ENCODE measurements around the gene TAS2R5. TPM values are rescaled to one million over a fixed set of nuclear protein-coding genes. Genes with fewer than 3 reads are reported as not detected.

TAS2R5 gene, protein sequence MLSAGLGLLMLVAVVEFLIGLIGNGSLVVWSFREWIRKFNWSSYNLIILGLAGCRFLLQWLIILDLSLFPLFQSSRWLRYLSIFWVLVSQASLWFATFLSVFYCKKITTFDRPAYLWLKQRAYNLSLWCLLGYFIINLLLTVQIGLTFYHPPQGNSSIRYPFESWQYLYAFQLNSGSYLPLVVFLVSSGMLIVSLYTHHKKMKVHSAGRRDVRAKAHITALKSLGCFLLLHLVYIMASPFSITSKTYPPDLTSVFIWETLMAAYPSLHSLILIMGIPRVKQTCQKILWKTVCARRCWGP
- total RNA-seq (2014; rRNA removed) (0.26 and 1.4 TPM in 2 replicates), Bru-seq, nascent RNA (percentile 52 among the genes with signal in this experiment), BruChase-seq, experiment 1, labeled RNA remaining after a 6-hour chase (percentile 88 among the genes with signal in this experiment), BruChase-seq, experiment 2, labeled RNA remaining after a 2-hour chase (percentile 84 among the genes with signal in this experiment)
- long read RNA-seq, partial matches to known transcripts = 0 of 1 reads
- long read RNA-seq, other reads (novel, unspliced or antisense) = 0 of 1 reads

DNA sequence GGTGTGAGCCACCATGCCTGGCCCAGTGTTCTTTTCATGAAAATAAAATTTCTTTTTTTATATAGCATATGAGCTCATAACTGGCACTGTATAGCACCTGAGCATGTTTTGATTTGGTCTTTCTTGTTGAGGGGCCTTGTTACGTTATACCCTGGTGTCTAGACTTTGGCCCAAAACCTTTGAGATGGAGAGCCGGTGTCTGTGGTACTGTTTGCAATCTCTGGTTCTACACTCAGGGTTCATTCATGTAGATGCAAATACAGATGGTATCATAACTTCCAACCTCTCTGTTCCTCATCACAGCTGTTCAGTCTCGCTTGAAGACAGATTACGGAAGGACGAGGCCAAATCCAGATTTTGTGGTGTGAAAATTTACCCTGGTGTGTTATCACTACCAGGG, at the start of gene TAS2R5:
TAS2R5 (plus strand) TSS at position 301 of the 400 bp plus-strand sequence. CDS start 145 bp downstream, outside the sequence.
- no peaks in the 10 kb centered on the region for H3K9me3 ChIP-seq (ENCODE audit: low read length)
- no peak within 1 kb of the TSS for H3K9ac ChIP-seq (ENCODE audit: low read length)
- intact Hi-C loops (cut with micrococcal nuclease) = no loop called here
- no peaks in the 10 kb centered on the region for H4K20me1 ChIP-seq (ENCODE audit: low read length)
- DNase-seq (no peak), ATAC-seq (no peak)
- H3K4me1 ChIP-seq (ENCODE audit: insufficient read depth, low read length) = no peaks in the 10 kb centered on the region
- ChIA-PET CTCF (no interaction called here), POLR2A (ENCODE audit: unreplicated experiment) (no interaction called here)
- H3F3A ChIP-seq (ENCODE audit: low read length, unreplicated experiment) = no peaks in the 10 kb centered on the region
- no peak within 1 kb of the TSS for H3K27ac ChIP-seq (ENCODE audit: low read length)
- no peaks in the 10 kb centered on the region for H3K27me3 ChIP-seq (ENCODE audit: low read length)
- no peaks in the 10 kb centered on the region for H3K79me2 ChIP-seq (ENCODE audit: low read length)
- TF ChIP-seq, protein P1, sequence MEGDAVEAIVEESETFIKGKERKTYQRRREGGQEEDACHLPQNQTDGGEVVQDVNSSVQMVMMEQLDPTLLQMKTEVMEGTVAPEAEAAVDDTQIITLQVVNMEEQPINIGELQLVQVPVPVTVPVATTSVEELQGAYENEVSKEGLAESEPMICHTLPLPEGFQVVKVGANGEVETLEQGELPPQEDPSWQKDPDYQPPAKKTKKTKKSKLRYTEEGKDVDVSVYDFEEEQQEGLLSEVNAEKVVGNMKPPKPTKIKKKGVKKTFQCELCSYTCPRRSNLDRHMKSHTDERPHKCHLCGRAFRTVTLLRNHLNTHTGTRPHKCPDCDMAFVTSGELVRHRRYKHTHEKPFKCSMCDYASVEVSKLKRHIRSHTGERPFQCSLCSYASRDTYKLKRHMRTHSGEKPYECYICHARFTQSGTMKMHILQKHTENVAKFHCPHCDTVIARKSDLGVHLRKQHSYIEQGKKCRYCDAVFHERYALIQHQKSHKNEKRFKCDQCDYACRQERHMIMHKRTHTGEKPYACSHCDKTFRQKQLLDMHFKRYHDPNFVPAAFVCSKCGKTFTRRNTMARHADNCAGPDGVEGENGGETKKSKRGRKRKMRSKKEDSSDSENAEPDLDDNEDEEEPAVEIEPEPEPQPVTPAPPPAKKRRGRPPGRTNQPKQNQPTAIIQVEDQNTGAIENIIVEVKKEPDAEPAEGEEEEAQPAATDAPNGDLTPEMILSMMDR (conservative IDR thresholded peaks at IDR 0.05; ENCODE audit: low read depth, low read length) = no peak
- TF ChIP-seq EZH2phosphoT487 (IDR thresholded peaks at IDR 0.05; ENCODE audit: borderline replicate concordance, low read length) (no peak), EZH2 (IDR thresholded peaks at IDR 0.05; ENCODE audit: low read length, unreplicated experiment) (no peak)
- BruUV-seq (replicated peaks) = no TSS peak
- no peak within 1 kb of the TSS for H2AFZ ChIP-seq (ENCODE audit: low read length)
- H3K4me2 ChIP-seq (ENCODE audit: low read length) = no peak within 1 kb of the TSS
- no peaks in the 10 kb centered on the region for H3K36me3 ChIP-seq (ENCODE audit: low read depth, low read length)
- no peak within 1 kb of the TSS for H3K4me3 ChIP-seq (ENCODE audit: low read length)
- H3K9me2 ChIP-seq (replicated peaks; ENCODE audit: low read length) = no peaks in the 10 kb centered on the region

DNA sequence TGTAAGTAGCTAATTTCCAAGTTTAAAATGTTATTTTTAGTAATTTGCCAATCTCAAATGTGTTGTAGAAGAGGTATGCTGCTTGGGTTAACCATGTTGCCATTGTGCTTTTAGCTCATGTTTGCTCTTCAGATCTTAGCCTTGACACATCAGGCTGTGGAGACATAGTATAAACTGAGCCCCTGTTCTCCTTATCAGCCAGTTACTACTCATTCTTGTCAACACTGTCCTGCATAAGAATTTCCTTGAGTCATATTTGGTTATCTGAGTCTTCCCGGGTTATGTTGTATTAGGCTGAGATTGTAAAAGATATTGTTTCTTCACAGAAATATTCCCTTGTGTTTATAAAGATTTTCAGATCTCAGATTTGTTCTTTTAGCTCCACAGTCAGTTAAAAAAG, 47.8 kb upstream of the TAS2R5 start:
- Histone ChIP-seq H4K20me1 (ENCODE audit: low read length) (no peaks in the 10 kb centered on the region), H2AFZ (ENCODE audit: low read length) (no peak overlapping the region), H3K36me3 (ENCODE audit: low read depth, low read length) (peaks cover 67% of the 10 kb centered on the region), H3K27ac (ENCODE audit: low read length) (no peak overlapping the region), H3K4me2 (ENCODE audit: low read length) (no peak overlapping the region), H3K27me3 (ENCODE audit: low read length) (no peaks in the 10 kb centered on the region), H3K4me1 (ENCODE audit: insufficient read depth, low read length) (peaks cover 14% of the 10 kb centered on the region), H3F3A (ENCODE audit: low read length, unreplicated experiment) (no peaks in the 10 kb centered on the region), H3K9me3 (ENCODE audit: low read length) (no peaks in the 10 kb centered on the region), H3K4me3 (ENCODE audit: low read length) (no peak overlapping the region), H3K9ac (ENCODE audit: low read length) (no peak overlapping the region), H3K79me2 (ENCODE audit: low read length) (peaks cover 49% of the 10 kb centered on the region), H3K9me2 (replicated peaks; ENCODE audit: low read length) (no peaks in the 10 kb centered on the region)
- intact Hi-C loops (cut with micrococcal nuclease) = no loop called here
- ATAC-seq = no peak
- no TSS peak for BruUV-seq (replicated peaks)
- TF ChIP-seq, protein P1 (conservative IDR thresholded peaks at IDR 0.05; ENCODE audit: low read depth, low read length) = no peak
- TF ChIP-seq EZH2 (IDR thresholded peaks at IDR 0.05; ENCODE audit: low read length, unreplicated experiment) (no peak), EZH2phosphoT487 (IDR thresholded peaks at IDR 0.05; ENCODE audit: borderline replicate concordance, low read length) (no peak)
- CTCF ChIA-PET = no interaction called here
- POLR2A ChIA-PET (ENCODE audit: unreplicated experiment) = no interaction called here
- no peak for DNase-seq

DNA sequence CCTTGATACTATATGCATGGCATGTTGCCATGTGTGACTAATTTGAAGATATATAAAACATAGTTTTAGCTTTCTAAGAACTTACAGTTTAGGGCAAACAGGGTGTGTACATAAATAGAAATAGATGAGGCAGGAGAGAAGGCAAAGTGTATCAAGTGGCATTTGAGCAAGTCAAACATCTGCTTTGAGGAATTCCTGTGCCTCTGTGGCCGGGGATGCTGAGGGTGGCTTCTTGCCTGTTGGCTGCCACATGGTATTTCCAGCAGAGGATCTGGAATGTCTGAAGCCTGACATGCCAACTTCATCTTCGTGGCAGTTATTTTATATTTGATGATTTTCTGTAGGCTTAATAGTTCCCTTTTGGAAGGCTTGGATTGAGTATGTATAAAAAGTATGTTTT, 45.9 kb upstream of the TAS2R5 start:
- H3K36me3 ChIP-seq (ENCODE audit: low read depth, low read length) = peaks cover 84% of the 10 kb centered on the region
- CTCF ChIA-PET = no interaction called here
- TF ChIP-seq EZH2phosphoT487 (IDR thresholded peaks at IDR 0.05; ENCODE audit: borderline replicate concordance, low read length) = no peak
- no peak for TF ChIP-seq EZH2 (IDR thresholded peaks at IDR 0.05; ENCODE audit: low read length, unreplicated experiment)

More for the DNA sequence above, 45.9 kb upstream of the TAS2R5 start:
- Histone ChIP-seq H3K4me3 (ENCODE audit: low read length) (no peak overlapping the region), H3F3A (ENCODE audit: low read length, unreplicated experiment) (no peaks in the 10 kb centered on the region), H3K4me1 (ENCODE audit: insufficient read depth, low read length) (peaks cover 11% of the 10 kb centered on the region), H3K9me3 (ENCODE audit: low read length) (no peaks in the 10 kb centered on the region), H3K9me2 (replicated peaks; ENCODE audit: low read length) (no peaks in the 10 kb centered on the region), H4K20me1 (ENCODE audit: low read length) (no peaks in the 10 kb centered on the region), H3K79me2 (ENCODE audit: low read length) (peaks cover 39% of the 10 kb centered on the region), H3K27me3 (ENCODE audit: low read length) (no peaks in the 10 kb centered on the region), H2AFZ (ENCODE audit: low read length) (no peak overlapping the region), H3K9ac (ENCODE audit: low read length) (no peak overlapping the region), H3K27ac (ENCODE audit: low read length) (no peak overlapping the region), H3K4me2 (ENCODE audit: low read length) (no peak overlapping the region)
- ATAC-seq = no peak; the same call in 1 of the 2 replicates
- intact Hi-C loops (cut with micrococcal nuclease) = no loop called here
- no TSS peak for BruUV-seq (replicated peaks)
- POLR2A ChIA-PET (ENCODE audit: unreplicated experiment) = no interaction called here
- DNase-seq = peak; percentile 9
